A549 (cell line): ENCODE results near the gene HEG1. TPM values are rescaled to one million over a fixed set of nuclear protein-coding genes. Genes with fewer than 3 reads are reported as not detected.

ENCODE experiments used
- ATAC-seq, 2 experiments: fragments of 200-7000 bp in 1 of 2; fragments of >200 bp in 1 of 2; cut with Nextera tagmentation in 1 of 2; cut with Tn5 transposase in 1 of 2; 3 replicates each; pipeline versions ENCODE4 v1.8.0 to v1.9.1; 2018 to 2020; ENCODE audit warnings: mild to moderate bottlenecking in 1 of 2, moderate library complexity in 1 of 2
- CTCF ChIA-PET: fragments of 300-600 bp; sonication (Branson Sonifier 250); formaldehyde crosslinking; extraction: SDS; loops from one replicate; lab custom pipeline; 2021; ENCODE audit warnings: antibody characterized with exemption, inconsistent platforms; lab: Yijun Ruan, JAX
- POLR2A ChIA-PET: fragments of 350-600 bp; formaldehyde crosslinking; extraction: SDS; loops from one replicate; lab custom pipeline; 2021; ENCODE audit warnings: antibody characterized with exemption, inconsistent platforms; lab: Yijun Ruan, JAX
- DNase-seq, 2 experiments: peaks; one replicate each; pipeline versions ENCODE4 v3.0.0 to v3.0.0-alpha.2; 2011 to 2016; ENCODE audit warnings: low read depth in 1 of 2, low spot score in 1 of 2
- FAIRE-seq: peaks from 2 replicates; lab custom pipeline; 2011; peaks lifted over from hg19 to GRCh38; lab: Jason Lieb, UNC
- H3K27ac ChIP-seq, 2 experiments: fragments of >200 bp; sonication (Bioruptor Twin); formaldehyde crosslinking; 3 replicates each; pipeline ENCODE4 v1.5.1; 2016 to 2017
- H3K4me1 ChIP-seq: fragments of >200 bp; sonication (Bioruptor Twin); formaldehyde crosslinking; 3 replicates; pipeline ENCODE4 v1.6.1; 2016
- H3K4me2 ChIP-seq: fragments of >200 bp; sonication (Bioruptor Twin); formaldehyde crosslinking; 3 replicates; pipeline ENCODE4 v1.6.1; 2016
- H3K4me3 ChIP-seq: fragments of >200 bp; sonication (Bioruptor Twin); formaldehyde crosslinking; 3 replicates; pipeline ENCODE4 v1.5.1; 2016
- H3K9me3 ChIP-seq: fragments of >200 bp; sonication (Bioruptor Twin); formaldehyde crosslinking; 3 replicates; pipeline ENCODE4 v1.6.1; 2016
- CBX2 ChIP-seq: fragments of 200-600 bp; sonication (generic); IDR thresholded peaks from 2 replicates; pipeline ENCODE4 v1.6.1; 2016; ENCODE audit warnings: low read depth, mild to moderate bottlenecking, borderline replicate concordance
- CHD4 ChIP-seq: fragments of 200-600 bp; sonication (generic); IDR thresholded peaks from 2 replicates; pipeline ENCODE4 v1.6.1; 2016; ENCODE audit warnings: antibody characterized with exemption, mild to moderate bottlenecking, borderline replicate concordance
- ESRRA ChIP-seq: fragments of 150-350 bp; IDR thresholded peaks from 2 replicates; pipeline ENCODE4 v1.6.1; 2014; ENCODE audit warnings: mild to moderate bottlenecking, low read length, borderline replicate concordance
- FOSB ChIP-seq: fragments of 250-450 bp; sonication (Bioruptor Pico); IDR thresholded peaks from 2 replicates; pipeline ENCODE4 v1.5.0; 2020; ENCODE audit warnings: mild to moderate bottlenecking, moderate library complexity
- HDAC2 ChIP-seq: fragments of 200-600 bp; sonication (generic); IDR thresholded peaks from 2 replicates; pipeline ENCODE4 v1.6.1; 2016
- HEYL ChIP-seq: fragments of 250-450 bp; sonication (Bioruptor Pico); IDR thresholded peaks from 2 replicates; pipeline ENCODE4 v1.8.0; 2021; ENCODE audit warnings: mild to moderate bottlenecking, moderate library complexity
- HOXB13 ChIP-seq: fragments of 250-450 bp; sonication (Bioruptor Pico); IDR thresholded peaks from 2 replicates; pipeline ENCODE4 v1.5.0; 2020; ENCODE audit warnings: low read depth, mild to moderate bottlenecking, moderate library complexity
- HOXB5 ChIP-seq: fragments of 250-450 bp; sonication (Bioruptor Pico); IDR thresholded peaks from 2 replicates; pipeline ENCODE4 v1.5.0; 2020; ENCODE audit warnings: mild to moderate bottlenecking, moderate library complexity
- JUN ChIP-seq, 2 experiments: fragments of >200 bp; sonication (Bioruptor Twin); formaldehyde crosslinking; IDR thresholded peaks; 2 replicates in 1 of 2; 3 replicates in 1 of 2; pipeline ENCODE4 v1.6.1; 2016 to 2017
- JUNB ChIP-seq: fragments of >200 bp; sonication (Bioruptor Twin); formaldehyde crosslinking; IDR thresholded peaks from 2 replicates; pipeline ENCODE4 v1.6.1; 2016
- NPAS2 ChIP-seq: fragments of 250-450 bp; sonication (Bioruptor Pico); IDR thresholded peaks from 2 replicates; pipeline ENCODE4 v1.8.0; 2022; ENCODE audit warnings: mild to moderate bottlenecking, moderate library complexity, borderline replicate concordance
- RARB ChIP-seq: fragments of 250-450 bp; sonication (Bioruptor Pico); IDR thresholded peaks from 2 replicates; pipeline ENCODE4 v1.8.0; 2021; ENCODE audit warnings: mild to moderate bottlenecking, moderate library complexity
- SMC3 ChIP-seq: fragments of >200 bp; sonication (Bioruptor Twin); formaldehyde crosslinking; IDR thresholded peaks from 3 replicates; pipeline ENCODE4 v1.6.1; 2018; ENCODE audit warnings: inconsistent platforms
- TFCP2L1 ChIP-seq: fragments of 250-450 bp; sonication (Bioruptor Pico); IDR thresholded peaks from 2 replicates; pipeline ENCODE4 v1.5.0; 2021; ENCODE audit warnings: mild to moderate bottlenecking
- USF2 ChIP-seq: fragments of 450-650 bp; IDR thresholded peaks from 2 replicates; pipeline ENCODE4 v1.6.1; 2014; ENCODE audit warnings: antibody characterized with exemption
- ZC3H11A ChIP-seq: fragments of 450-650 bp; IDR thresholded peaks from 2 replicates; pipeline ENCODE4 v1.6.1; 2014; ENCODE audit warnings: antibody characterized with exemption, mild to moderate bottlenecking
- ZNF302 ChIP-seq: fragments of 250-450 bp; sonication (Bioruptor Pico); IDR thresholded peaks from 2 replicates; pipeline ENCODE4 v1.9.0; 2021; ENCODE audit warnings: inconsistent platforms, mild to moderate bottlenecking, moderate library complexity
- whole genome bisulfite sequencing: methylation state at CpG from one replicate; pipeline ENCODE4 v1.1.6; 2017; ENCODE audit errors: missing lambda C conversion rate; 5-methylcytosine and 5-hydroxymethylcytosine counted together
- polyA plus RNA-seq, 4 experiments: library from polyadenylated mRNA; depleted of rRNA in 3 of 4; stranded (reverse); fragments of >200 nt; fragmentation: RNase III in 1 of 4; extraction: RNeasy Plus Mini Kit Qiagen cat#74134 plus additional on column Dnase treatment in 1 of 4; gene quantifications; 2 replicates in 3 of 4; 3 replicates in 1 of 4; pipeline ENCODE4 v1.2.3, GENCODE V29; 2011 to 2017
- TF ChIP-seq, protein P1 (sequence below): fragments of >200 bp; sonication (Bioruptor Twin); formaldehyde crosslinking; IDR thresholded peaks from 3 replicates; pipeline ENCODE4 v1.5.1; 2016
- TF ChIP-seq, protein P2 (sequence below): fragments of >200 bp; sonication (Bioruptor Twin); formaldehyde crosslinking; IDR thresholded peaks from 2 replicates; pipeline ENCODE4 v1.6.1; 2016
- TF ChIP-seq, protein P3 (sequence below): IDR thresholded peaks from 2 replicates; pipeline ENCODE4 v1.6.1; 2012
- TF ChIP-seq, protein P4 (sequence below): fragments of 150-350 bp; IDR thresholded peaks from 2 replicates; pipeline ENCODE4 v1.6.1; 2014; ENCODE audit warnings: low read depth, mild to moderate bottlenecking, low read length
- TF ChIP-seq, protein P5 (sequence below): IDR thresholded peaks from 2 replicates; pipeline ENCODE4 v1.6.1; 2012; ENCODE audit warnings: low read depth, borderline replicate concordance

HEG1 gene
- polyA plus RNA-seq, 2 of the 4 experiments (the other 2 are of a cell fraction): 5.4 to 5.6 TPM

- no peak overlapping the region for H3K27ac ChIP-seq
- no peak overlapping the region for H3K4me3 ChIP-seq
- ATAC-seq: no peak
- WGBS: 30% methylated on average over 3 of the region's 3 CpGs
- POLR2A ChIA-PET: no interaction called here
- DNase-seq: peak in 1 of 2 experiments; percentile 34
- no peak for FAIRE-seq
- H3K4me1 ChIP-seq: peaks cover 7% of the 10 kb centered on the region
- H3K9me3 ChIP-seq: no peaks in the 10 kb centered on the region
- TF ChIP-seq ZNF302 (CRISPR knock-in tag) (no peak), CBX2 (no peak)
- TF ChIP-seq, protein P1, sequence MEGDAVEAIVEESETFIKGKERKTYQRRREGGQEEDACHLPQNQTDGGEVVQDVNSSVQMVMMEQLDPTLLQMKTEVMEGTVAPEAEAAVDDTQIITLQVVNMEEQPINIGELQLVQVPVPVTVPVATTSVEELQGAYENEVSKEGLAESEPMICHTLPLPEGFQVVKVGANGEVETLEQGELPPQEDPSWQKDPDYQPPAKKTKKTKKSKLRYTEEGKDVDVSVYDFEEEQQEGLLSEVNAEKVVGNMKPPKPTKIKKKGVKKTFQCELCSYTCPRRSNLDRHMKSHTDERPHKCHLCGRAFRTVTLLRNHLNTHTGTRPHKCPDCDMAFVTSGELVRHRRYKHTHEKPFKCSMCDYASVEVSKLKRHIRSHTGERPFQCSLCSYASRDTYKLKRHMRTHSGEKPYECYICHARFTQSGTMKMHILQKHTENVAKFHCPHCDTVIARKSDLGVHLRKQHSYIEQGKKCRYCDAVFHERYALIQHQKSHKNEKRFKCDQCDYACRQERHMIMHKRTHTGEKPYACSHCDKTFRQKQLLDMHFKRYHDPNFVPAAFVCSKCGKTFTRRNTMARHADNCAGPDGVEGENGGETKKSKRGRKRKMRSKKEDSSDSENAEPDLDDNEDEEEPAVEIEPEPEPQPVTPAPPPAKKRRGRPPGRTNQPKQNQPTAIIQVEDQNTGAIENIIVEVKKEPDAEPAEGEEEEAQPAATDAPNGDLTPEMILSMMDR: no peak
- TF ChIP-seq, all 56 proteins: peak for 0
- CTCF ChIA-PET: interaction anchor here (0.6 to 1.2 kb wide), 2 partner anchors 22 to 184 kb away, joined by 3 to 4 read pairs; no protein-coding TSS in a partner anchor
- peak overlapping the region; percentile 5; the same call in 1 of the 3 replicates for H3K4me2 ChIP-seq
Measured at GRCh38 chr3:124972457-124972856, 83.3 kb downstream of the HEG1 start.

DNA sequence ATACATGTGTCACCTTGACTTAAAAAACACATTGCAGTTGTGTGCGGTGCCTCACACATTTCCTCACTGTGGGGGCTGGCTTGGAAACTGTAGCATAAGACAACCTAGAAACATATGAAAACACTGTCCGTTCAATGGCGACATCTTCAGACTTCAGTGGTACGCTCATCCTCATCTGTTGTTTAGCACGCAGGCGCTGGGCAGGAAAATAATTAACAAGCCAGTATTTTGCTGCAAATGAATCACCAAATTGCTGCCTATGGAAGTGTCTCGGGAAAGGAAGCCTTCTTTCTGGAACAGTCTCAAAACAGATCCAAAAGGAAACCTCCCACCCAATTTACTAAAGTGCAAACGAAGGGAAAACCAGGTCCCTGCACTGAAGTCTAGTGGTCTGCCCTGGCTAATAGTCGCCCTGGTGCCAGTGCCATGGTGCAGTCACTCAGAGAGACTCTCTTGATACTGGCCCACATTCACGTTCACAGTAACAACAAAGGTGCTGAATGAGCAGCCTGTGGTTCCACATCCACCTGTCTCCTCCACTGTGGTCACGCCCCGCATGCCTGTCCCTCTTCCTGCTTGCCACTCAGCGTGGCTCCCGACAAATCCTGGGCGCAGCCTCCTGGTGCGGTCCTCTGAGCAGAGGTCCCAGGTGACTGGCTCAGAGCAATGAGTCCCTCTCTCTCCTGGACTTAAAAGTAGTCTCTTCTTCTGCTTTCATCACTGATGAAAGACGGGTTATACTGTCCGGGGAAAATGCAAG, 85.7 kb downstream of the HEG1 start:
- ATAC-seq (no peak), DNase-seq (no peak), FAIRE-seq (no peak)
- H3K4me2 ChIP-seq: no peak overlapping the region
- ChIA-PET CTCF (no interaction called here), POLR2A (no interaction called here)
- H3K4me3 ChIP-seq: no peak overlapping the region
- TF ChIP-seq JUNB (no peak), CHD4 (no peak), HOXB13 (CRISPR knock-in tag) (no peak), JUN (IDR thresholded peaks at IDR 0.05) (no peak), HEYL (no peak), HOXB5 (CRISPR knock-in tag) (no peak), RARB (CRISPR knock-in tag) (no peak), TFCP2L1 (no peak), HDAC2 (no peak), ZC3H11A (no peak), ESRRA (no peak), USF2 (no peak), FOSB (CRISPR knock-in tag) (no peak), SMC3 (no peak), NPAS2 (CRISPR knock-in tag) (no peak)
- TF ChIP-seq, protein P2, sequence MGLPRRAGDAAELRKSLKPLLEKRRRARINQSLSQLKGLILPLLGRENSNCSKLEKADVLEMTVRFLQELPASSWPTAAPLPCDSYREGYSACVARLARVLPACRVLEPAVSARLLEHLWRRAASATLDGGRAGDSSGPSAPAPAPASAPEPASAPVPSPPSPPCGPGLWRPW: no peak
- TF ChIP-seq, protein P3, sequence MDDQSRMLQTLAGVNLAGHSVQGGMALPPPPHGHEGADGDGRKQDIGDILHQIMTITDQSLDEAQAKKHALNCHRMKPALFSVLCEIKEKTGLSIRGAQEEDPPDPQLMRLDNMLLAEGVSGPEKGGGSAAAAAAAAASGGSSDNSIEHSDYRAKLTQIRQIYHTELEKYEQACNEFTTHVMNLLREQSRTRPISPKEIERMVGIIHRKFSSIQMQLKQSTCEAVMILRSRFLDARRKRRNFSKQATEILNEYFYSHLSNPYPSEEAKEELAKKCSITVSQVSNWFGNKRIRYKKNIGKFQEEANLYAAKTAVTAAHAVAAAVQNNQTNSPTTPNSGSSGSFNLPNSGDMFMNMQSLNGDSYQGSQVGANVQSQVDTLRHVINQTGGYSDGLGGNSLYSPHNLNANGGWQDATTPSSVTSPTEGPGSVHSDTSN: no peak
- TF ChIP-seq, protein P4, sequence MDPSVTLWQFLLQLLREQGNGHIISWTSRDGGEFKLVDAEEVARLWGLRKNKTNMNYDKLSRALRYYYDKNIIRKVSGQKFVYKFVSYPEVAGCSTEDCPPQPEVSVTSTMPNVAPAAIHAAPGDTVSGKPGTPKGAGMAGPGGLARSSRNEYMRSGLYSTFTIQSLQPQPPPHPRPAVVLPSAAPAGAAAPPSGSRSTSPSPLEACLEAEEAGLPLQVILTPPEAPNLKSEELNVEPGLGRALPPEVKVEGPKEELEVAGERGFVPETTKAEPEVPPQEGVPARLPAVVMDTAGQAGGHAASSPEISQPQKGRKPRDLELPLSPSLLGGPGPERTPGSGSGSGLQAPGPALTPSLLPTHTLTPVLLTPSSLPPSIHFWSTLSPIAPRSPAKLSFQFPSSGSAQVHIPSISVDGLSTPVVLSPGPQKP: no peak
- TF ChIP-seq, protein P5, sequence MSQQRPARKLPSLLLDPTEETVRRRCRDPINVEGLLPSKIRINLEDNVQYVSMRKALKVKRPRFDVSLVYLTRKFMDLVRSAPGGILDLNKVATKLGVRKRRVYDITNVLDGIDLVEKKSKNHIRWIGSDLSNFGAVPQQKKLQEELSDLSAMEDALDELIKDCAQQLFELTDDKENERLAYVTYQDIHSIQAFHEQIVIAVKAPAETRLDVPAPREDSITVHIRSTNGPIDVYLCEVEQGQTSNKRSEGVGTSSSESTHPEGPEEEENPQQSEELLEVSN: no peak
- peaks cover 11% of the 10 kb centered on the region for H3K4me1 ChIP-seq
- H3K9me3 ChIP-seq: no peaks in the 10 kb centered on the region
- no peak overlapping the region for H3K27ac ChIP-seq
- WGBS: 90% methylated on average over 16 of the region's 18 CpGs
